GM23338 (cell line): Measurements from ENCODE around the gene ANGPT4. TPM values are rescaled to one million over a fixed set of nuclear protein-coding genes. Genes with fewer than 3 reads are reported as not detected.

Experiments
- ATAC-seq: fragments of 200-7000 bp; cut with Tn5 transposase; 3 replicates; pipeline ENCODE4 v1.9.1; 2020
- DNase-seq: peaks from one replicate; pipeline ENCODE4 v3.0.0-alpha.2; 2015; ENCODE audit warnings: low spot score
- H2AFZ ChIP-seq: fragments of 200-600 bp; sonication (generic); 2 replicates; pipeline ENCODE4 v1.8.0; 2016; ENCODE audit warnings: antibody characterized with exemption, mild to moderate bottlenecking, moderate library complexity
- H3F3A ChIP-seq: fragments of 200-600 bp; sonication (generic); replicated peaks from 2 replicates; pipeline ENCODE4 v1.8.0; 2017; ENCODE audit warnings: antibody characterized with exemption, mixed run types, low read depth
- H3K27ac ChIP-seq: fragments of 200-600 bp; sonication (generic); 2 replicates; pipeline ENCODE4 v1.6.1; 2016; ENCODE audit warnings: low read depth
- H3K27me3 ChIP-seq: fragments of 200-600 bp; sonication (generic); 2 replicates; pipeline ENCODE4 v1.8.0; 2016; ENCODE audit warnings: mild to moderate bottlenecking, mixed run types, moderate library complexity; ENCODE audit not compliant: insufficient read depth
- H3K36me3 ChIP-seq: fragments of 200-600 bp; sonication (generic); 2 replicates; pipeline ENCODE4 v1.8.0; 2016; ENCODE audit warnings: mild to moderate bottlenecking; ENCODE audit not compliant: insufficient read depth
- H3K4me1 ChIP-seq: fragments of 200-600 bp; sonication (generic); 2 replicates; pipeline ENCODE4 v1.8.0; 2016; ENCODE audit warnings: mild to moderate bottlenecking, moderate library complexity; ENCODE audit not compliant: insufficient read depth
- H3K4me2 ChIP-seq: fragments of 200-600 bp; sonication (generic); 2 replicates; pipeline ENCODE4 v1.7.1; 2017; ENCODE audit warnings: mixed run types
- H3K4me3 ChIP-seq: fragments of 200-600 bp; sonication (generic); 2 replicates; pipeline ENCODE4 v1.6.1; 2016; ENCODE audit warnings: mixed run types
- H3K79me2 ChIP-seq: fragments of 200-600 bp; sonication (generic); replicated peaks from 2 replicates; pipeline ENCODE4 v1.8.0; 2017; ENCODE audit warnings: mild to moderate bottlenecking; ENCODE audit not compliant: insufficient read depth
- H3K9me2 ChIP-seq: fragments of 200-600 bp; sonication (generic); 2 replicates; pipeline ENCODE4 v1.8.0; 2017; ENCODE audit not compliant: insufficient read depth
- H4K20me1 ChIP-seq: fragments of 200-600 bp; sonication (generic); replicated peaks from 2 replicates; pipeline ENCODE4 v1.8.0; 2017; ENCODE audit warnings: mild to moderate bottlenecking; ENCODE audit not compliant: insufficient read depth
- H3K27ac Mint-ChIP-seq: 2 replicates; pipeline ENCODE4 v1.8.0; 2020; ENCODE audit warnings: inconsistent platforms, mild to moderate bottlenecking, moderate library complexity, mixed read lengths
- H3K27me3 Mint-ChIP-seq: 3 replicates; pipeline ENCODE4 v1.8.0; 2022; ENCODE audit warnings: low read depth, mild to moderate bottlenecking, moderate library complexity, mixed read lengths, inconsistent platforms; ENCODE audit not compliant: insufficient read depth, poor library complexity
- H3K36me3 Mint-ChIP-seq: 3 replicates; pipeline ENCODE4 v1.8.0; 2021; ENCODE audit warnings: low read depth, mild to moderate bottlenecking, inconsistent platforms, moderate library complexity, mixed read lengths
- H3K4me1 Mint-ChIP-seq: 3 replicates; pipeline ENCODE4 v1.8.0; 2020; ENCODE audit warnings: mild to moderate bottlenecking, inconsistent platforms, mixed read lengths
- H3K4me3 Mint-ChIP-seq: 3 replicates; pipeline ENCODE4 v1.8.0; 2021; ENCODE audit warnings: moderate library complexity, mild to moderate bottlenecking, inconsistent platforms, mixed read lengths
- H3K9me3 Mint-ChIP-seq: 3 replicates; pipeline ENCODE4 v1.8.0; 2020; ENCODE audit warnings: moderate library complexity, mild to moderate bottlenecking, inconsistent platforms, mixed read lengths
- CREB1 ChIP-seq: fragments of 250-450 bp; sonication (Bioruptor Pico); IDR thresholded peaks from 2 replicates; pipeline ENCODE4 v1.5.0; 2020; ENCODE audit warnings: low read depth, mild to moderate bottlenecking, moderate library complexity
- EZH2 ChIP-seq: fragments of 200-600 bp; sonication (generic); IDR thresholded peaks from one replicate; pipeline ENCODE4 v1.8.0; 2017; ENCODE audit warnings: antibody characterized with exemption, mild to moderate bottlenecking, low read depth; ENCODE audit not compliant: unreplicated experiment
- EZH2phosphoT487 ChIP-seq: fragments of 200-600 bp; sonication (generic); IDR thresholded peaks from one replicate; pipeline ENCODE4 v1.8.1; 2018; ENCODE audit warnings: antibody characterized with exemption; ENCODE audit not compliant: unreplicated experiment
- JUNB ChIP-seq: IDR thresholded peaks from one replicate; pipeline ENCODE4 v1.6.1; 2016; ENCODE audit warnings: antibody characterized with exemption; ENCODE audit not compliant: unreplicated experiment
- NANOG ChIP-seq: IDR thresholded peaks from 2 replicates; pipeline ENCODE4 v1.6.1; 2016; ENCODE audit warnings: antibody characterized with exemption, borderline replicate concordance
- POLR2AphosphoS5 ChIP-seq: IDR thresholded peaks from 2 replicates; pipeline ENCODE4 v1.6.1; 2016; ENCODE audit warnings: antibody characterized with exemption, low read depth
- REST ChIP-seq: IDR thresholded peaks from one replicate; pipeline ENCODE4 v1.6.1; 2018; ENCODE audit warnings: antibody characterized with exemption; ENCODE audit not compliant: unreplicated experiment
- STAT1 ChIP-seq: IDR thresholded peaks from one replicate; pipeline ENCODE4 v1.6.1; 2016; ENCODE audit warnings: antibody characterized with exemption; ENCODE audit not compliant: unreplicated experiment
- ZNF114 ChIP-seq: fragments of 250-450 bp; sonication (Bioruptor Pico); IDR thresholded peaks from 2 replicates; pipeline ENCODE4 v1.5.0; 2020; ENCODE audit warnings: mild to moderate bottlenecking, moderate library complexity
- ZNF331 ChIP-seq: fragments of 250-450 bp; sonication (Bioruptor Pico); IDR thresholded peaks from 2 replicates; pipeline ENCODE4 v1.5.0; 2020; ENCODE audit warnings: low read depth, mild to moderate bottlenecking, moderate library complexity
- polyA plus RNA-seq: library from polyadenylated mRNA; unstranded; fragments of >200 nt; fragmentation: Nextera tagmentation; extraction: Ambion mirVana; gene quantifications from 2 replicates; pipeline ENCODE4 v1.2.1, GENCODE V29; 2016
- total RNA-seq: library from RNA; depleted of rRNA; stranded (reverse); fragments of >200 nt; shearing (Covaris generic); gene quantifications from 2 replicates; pipeline ENCODE4 v1.2.3, GENCODE V29; 2014
- TF ChIP-seq, protein P1 (sequence below): IDR thresholded peaks from 2 replicates; pipeline ENCODE4 v1.6.1; 2016; ENCODE audit warnings: antibody characterized with exemption
- TF ChIP-seq, protein P2 (sequence below), 2 experiments: fragments of 200-600 bp in 1 of 2; sonication (generic) in 1 of 2; conservative IDR thresholded peaks; 2 replicates each; pipeline versions ENCODE4 v1.5.1 to v1.6.1; 2016 to 2017; ENCODE audit warnings: antibody characterized with exemption in 2 of 2, low read depth in 2 of 2, mild to moderate bottlenecking in 2 of 2, moderate library complexity in 1 of 2
- TF ChIP-seq, protein P3 (sequence below): fragments of 250-450 bp; sonication (Bioruptor Pico); IDR thresholded peaks from 2 replicates; pipeline ENCODE4 v1.5.0; 2020; ENCODE audit warnings: mild to moderate bottlenecking, moderate library complexity

Gene ANGPT4
- total and polyA plus RNA-seq, 2 experiments from 2014 or later: 0.17 TPM; not detected in 1

DNA sequence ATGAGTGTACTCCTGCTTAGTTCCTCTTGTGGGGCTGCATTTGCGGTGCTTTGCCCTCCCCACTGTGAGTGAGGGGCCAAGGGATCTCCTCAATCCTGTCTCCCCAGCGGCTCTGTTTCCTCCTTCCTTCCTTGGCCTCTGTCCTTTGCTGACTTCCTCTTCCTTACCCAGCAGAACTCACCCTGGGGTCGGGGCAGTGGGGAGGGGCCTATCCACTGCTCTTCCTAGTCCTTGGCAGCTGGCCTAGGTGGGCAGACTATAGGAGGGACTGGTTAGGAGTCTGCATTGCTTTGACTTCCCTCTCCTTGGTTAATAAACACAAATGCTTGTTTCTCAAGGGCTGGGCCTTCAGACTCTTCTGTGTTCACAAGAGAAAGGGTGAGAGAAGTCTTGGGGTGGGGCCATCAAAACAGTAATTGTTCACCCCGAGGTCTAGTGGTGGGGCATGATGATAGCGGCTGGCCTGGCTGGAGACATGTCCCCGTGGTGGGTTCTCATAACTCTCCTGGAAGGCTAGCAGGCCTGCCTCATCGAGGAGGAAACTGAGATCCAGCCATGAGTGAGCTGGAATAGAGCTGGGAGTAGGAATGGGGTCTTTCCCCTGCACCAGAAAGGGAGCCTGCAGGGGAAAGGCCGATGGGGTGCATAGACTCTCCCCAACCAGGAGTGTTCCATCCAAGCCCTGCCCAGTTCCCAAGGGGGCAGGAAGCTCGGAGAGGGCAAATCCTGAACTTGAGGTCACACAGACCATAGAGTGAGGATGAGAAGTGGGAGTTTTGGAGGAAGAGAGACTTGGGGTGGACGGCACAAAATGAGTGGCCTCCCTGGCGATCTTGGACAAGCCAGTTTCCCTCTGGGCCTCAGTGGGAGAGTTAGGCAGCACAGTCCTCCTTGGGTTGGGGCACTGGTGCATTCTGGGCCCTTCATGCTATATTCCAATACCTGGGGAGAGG, 69.9 kb downstream of the ANGPT4 start:
- Mint-ChIP-seq H3K27me3 (peaks cover 35% of the 10 kb centered on the region), H3K27ac (no peak overlapping the region), H3K4me1 (peaks cover 35% of the 10 kb centered on the region), H3K36me3 (no peaks in the 10 kb centered on the region), H3K4me3 (peak overlapping the region; percentile 74), H3K9me3 (no peaks in the 10 kb centered on the region)
- Histone ChIP-seq H4K20me1 (peaks cover 10% of the 10 kb centered on the region; the same call in 1 of the 2 replicates), H2AFZ (no peak overlapping the region), H3K27me3 (peaks cover 48% of the 10 kb centered on the region), H3K4me2 (peak overlapping the region; percentile 85), H3F3A (no peaks in the 10 kb centered on the region), H3K9me2 (no peaks in the 10 kb centered on the region), H3K79me2 (no peaks in the 10 kb centered on the region), H3K4me3 (peak overlapping the region; percentile 76), H3K27ac (no peak overlapping the region), H3K4me1 (peaks cover 30% of the 10 kb centered on the region; the same call in 1 of the 2 replicates), H3K36me3 (no peaks in the 10 kb centered on the region)
- DNase-seq: no peak
- no peak for TF ChIP-seq REST
- TF ChIP-seq EZH2phosphoT487: no peak
- no peak for TF ChIP-seq ZNF114
- no peak for TF ChIP-seq NANOG
- TF ChIP-seq, protein P1, sequence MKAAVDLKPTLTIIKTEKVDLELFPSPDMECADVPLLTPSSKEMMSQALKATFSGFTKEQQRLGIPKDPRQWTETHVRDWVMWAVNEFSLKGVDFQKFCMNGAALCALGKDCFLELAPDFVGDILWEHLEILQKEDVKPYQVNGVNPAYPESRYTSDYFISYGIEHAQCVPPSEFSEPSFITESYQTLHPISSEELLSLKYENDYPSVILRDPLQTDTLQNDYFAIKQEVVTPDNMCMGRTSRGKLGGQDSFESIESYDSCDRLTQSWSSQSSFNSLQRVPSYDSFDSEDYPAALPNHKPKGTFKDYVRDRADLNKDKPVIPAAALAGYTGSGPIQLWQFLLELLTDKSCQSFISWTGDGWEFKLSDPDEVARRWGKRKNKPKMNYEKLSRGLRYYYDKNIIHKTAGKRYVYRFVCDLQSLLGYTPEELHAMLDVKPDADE: no peak
- TF ChIP-seq ZNF331 (CRISPR knock-in tag): no peak
- no peak for TF ChIP-seq CREB1 (CRISPR knock-in tag)
- no peak for TF ChIP-seq JUNB
- TF ChIP-seq POLR2AphosphoS5: no peak
- TF ChIP-seq STAT1: no peak
- TF ChIP-seq, protein P2, sequence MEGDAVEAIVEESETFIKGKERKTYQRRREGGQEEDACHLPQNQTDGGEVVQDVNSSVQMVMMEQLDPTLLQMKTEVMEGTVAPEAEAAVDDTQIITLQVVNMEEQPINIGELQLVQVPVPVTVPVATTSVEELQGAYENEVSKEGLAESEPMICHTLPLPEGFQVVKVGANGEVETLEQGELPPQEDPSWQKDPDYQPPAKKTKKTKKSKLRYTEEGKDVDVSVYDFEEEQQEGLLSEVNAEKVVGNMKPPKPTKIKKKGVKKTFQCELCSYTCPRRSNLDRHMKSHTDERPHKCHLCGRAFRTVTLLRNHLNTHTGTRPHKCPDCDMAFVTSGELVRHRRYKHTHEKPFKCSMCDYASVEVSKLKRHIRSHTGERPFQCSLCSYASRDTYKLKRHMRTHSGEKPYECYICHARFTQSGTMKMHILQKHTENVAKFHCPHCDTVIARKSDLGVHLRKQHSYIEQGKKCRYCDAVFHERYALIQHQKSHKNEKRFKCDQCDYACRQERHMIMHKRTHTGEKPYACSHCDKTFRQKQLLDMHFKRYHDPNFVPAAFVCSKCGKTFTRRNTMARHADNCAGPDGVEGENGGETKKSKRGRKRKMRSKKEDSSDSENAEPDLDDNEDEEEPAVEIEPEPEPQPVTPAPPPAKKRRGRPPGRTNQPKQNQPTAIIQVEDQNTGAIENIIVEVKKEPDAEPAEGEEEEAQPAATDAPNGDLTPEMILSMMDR (conservative IDR thresholded peaks at IDR 0.05; ENCODE audit: low read depth in 2 of 2): no peak
- TF ChIP-seq, protein P3, sequence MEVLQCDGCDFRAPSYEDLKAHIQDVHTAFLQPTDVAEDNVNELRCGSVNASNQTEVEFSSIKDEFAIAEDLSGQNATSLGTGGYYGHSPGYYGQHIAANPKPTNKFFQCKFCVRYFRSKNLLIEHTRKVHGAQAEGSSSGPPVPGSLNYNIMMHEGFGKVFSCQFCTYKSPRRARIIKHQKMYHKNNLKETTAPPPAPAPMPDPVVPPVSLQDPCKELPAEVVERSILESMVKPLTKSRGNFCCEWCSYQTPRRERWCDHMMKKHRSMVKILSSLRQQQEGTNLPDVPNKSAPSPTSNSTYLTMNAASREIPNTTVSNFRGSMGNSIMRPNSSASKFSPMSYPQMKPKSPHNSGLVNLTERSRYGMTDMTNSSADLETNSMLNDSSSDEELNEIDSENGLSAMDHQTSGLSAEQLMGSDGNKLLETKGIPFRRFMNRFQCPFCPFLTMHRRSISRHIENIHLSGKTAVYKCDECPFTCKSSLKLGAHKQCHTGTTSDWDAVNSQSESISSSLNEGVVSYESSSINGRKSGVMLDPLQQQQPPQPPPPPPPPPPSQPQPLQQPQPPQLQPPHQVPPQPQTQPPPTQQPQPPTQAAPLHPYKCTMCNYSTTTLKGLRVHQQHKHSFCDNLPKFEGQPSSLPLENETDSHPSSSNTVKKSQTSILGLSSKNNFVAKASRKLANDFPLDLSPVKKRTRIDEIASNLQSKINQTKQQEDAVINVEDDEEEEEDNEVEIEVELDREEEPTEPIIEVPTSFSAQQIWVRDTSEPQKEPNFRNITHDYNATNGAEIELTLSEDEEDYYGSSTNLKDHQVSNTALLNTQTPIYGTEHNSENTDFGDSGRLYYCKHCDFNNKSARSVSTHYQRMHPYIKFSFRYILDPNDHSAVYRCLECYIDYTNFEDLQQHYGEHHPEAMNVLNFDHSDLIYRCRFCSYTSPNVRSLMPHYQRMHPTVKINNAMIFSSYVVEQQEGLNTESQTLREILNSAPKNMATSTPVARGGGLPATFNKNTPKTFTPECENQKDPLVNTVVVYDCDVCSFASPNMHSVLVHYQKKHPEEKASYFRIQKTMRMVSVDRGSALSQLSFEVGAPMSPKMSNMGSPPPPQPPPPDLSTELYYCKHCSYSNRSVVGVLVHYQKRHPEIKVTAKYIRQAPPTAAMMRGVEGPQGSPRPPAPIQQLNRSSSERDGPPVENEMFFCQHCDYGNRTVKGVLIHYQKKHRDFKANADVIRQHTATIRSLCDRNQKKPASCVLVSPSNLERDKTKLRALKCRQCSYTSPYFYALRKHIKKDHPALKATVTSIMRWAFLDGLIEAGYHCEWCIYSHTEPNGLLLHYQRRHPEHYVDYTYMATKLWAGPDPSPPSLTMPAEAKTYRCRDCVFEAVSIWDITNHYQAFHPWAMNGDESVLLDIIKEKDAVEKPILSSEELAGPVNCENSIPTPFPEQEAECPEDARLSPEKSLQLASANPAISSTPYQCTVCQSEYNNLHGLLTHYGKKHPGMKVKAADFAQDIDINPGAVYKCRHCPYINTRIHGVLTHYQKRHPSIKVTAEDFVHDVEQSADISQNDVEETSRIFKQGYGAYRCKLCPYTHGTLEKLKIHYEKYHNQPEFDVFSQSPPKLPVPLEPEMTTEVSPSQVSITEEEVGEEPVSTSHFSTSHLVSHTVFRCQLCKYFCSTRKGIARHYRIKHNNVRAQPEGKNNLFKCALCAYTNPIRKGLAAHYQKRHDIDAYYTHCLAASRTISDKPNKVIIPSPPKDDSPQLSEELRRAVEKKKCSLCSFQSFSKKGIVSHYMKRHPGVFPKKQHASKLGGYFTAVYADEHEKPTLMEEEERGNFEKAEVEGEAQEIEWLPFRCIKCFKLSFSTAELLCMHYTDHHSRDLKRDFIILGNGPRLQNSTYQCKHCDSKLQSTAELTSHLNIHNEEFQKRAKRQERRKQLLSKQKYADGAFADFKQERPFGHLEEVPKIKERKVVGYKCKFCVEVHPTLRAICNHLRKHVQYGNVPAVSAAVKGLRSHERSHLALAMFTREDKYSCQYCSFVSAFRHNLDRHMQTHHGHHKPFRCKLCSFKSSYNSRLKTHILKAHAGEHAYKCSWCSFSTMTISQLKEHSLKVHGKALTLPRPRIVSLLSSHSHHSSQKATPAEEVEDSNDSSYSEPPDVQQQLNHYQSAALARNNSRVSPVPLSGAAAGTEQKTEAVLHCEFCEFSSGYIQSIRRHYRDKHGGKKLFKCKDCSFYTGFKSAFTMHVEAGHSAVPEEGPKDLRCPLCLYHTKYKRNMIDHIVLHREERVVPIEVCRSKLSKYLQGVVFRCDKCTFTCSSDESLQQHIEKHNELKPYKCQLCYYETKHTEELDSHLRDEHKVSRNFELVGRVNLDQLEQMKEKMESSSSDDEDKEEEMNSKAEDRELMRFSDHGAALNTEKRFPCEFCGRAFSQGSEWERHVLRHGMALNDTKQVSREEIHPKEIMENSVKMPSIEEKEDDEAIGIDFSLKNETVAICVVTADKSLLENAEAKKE (CRISPR knock-in tag): no peak
- no peak for TF ChIP-seq EZH2
- no peak for ATAC-seq
